ENCODE measurements around the gene IKBKG. TPM values are rescaled to one million over a fixed set of nuclear protein-coding genes. Genes with fewer than 3 reads are reported as not detected.
A peak's percentile ranks its signal among the peaks of the same experiment; 100 is the strongest.
"Not testable (repeated sequence)": the region's sequence is repeated elsewhere in the genome, so short reads cannot be mapped to it uniquely, and the experiment has no call there.

IKBKG gene
- total RNA-seq, 3 donors from 2014 or later, result 44.3 to 51.6 (median 45.3) TPM

DNA sequence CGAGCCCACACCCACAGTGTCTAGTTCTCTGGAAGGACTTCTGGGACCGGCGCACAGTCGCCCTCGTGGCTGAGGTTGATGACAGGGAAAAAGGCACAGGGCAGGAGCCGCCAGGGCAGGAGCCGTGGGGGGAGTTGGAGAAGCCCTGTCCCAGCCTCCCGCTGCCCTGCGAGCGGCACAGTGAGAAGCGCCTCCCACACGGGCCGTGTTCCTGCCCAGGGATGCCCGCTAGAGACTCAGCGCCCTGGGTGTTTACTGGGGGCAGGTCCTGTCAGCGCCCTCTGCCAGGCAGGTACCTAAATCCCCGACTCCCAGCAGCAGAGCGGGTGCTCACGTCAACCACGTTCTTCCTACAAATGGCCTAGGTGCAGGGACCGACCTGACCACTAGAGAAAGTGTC, 11.5 kb downstream of the IKBKG start:
- not testable (repeated sequence) for H3K4me3 Mint-ChIP-seq

DNA sequence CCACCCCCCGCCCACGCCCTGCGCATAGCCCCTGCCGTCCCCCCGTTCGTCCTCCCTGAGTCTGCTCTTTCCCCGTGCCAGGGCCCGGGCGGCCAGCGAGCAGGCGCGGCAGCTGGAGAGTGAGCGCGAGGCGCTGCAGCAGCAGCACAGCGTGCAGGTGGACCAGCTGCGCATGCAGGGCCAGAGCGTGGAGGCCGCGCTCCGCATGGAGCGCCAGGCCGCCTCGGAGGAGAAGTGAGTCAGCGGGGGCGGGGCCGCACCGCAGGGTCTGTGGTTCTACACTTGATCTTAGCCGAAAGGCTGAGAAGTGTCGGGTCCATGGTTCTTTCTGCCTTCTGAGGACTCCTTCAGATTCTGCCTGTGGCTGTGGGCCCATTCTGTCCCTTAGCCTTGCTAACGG, 12.9 kb downstream of the IKBKG start:
- not testable (repeated sequence) for H3K4me1 Mint-ChIP-seq (ENCODE audit: low read depth); DNase-seq; H3K36me3 Mint-ChIP-seq (ENCODE audit: insufficient read depth); ATAC-seq; H3K4me3 Mint-ChIP-seq; H3K9me3 Mint-ChIP-seq; H3K27me3 Mint-ChIP-seq (ENCODE audit: low read depth)

More for the DNA sequence above, 11.5 kb downstream of the IKBKG start:
- ATAC-seq; H3K27me3 Mint-ChIP-seq (ENCODE audit: low read depth); H3K36me3 Mint-ChIP-seq (ENCODE audit: insufficient read depth); H3K4me1 Mint-ChIP-seq (ENCODE audit: low read depth); H3K9me3 Mint-ChIP-seq; DNase-seq: not testable (repeated sequence)

DNA sequence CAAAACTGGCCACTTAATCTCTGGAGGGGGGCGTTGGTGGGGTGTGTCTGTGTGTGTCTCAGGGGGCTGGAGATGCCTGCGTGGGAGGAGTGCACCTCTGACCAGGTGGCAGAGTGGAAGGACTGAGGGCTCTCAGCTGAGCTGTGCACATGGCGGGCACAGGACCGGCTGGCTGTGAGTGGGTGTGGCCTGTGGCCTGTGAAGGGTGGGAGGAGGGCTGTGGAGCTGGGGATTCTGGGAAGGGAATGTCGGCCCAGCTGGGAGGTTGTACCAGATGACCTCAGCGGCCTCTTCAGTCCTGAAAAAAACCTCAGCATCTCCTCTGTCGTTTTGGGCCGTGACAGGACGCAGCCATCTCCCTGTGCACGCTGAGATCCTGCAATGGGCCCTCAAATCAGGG, 14.9 kb downstream of the IKBKG start:
- not testable (repeated sequence) for DNase-seq; ATAC-seq; H3K27me3 Mint-ChIP-seq (ENCODE audit: low read depth); H3K4me3 Mint-ChIP-seq; H3K9me3 Mint-ChIP-seq; H3K4me1 Mint-ChIP-seq (ENCODE audit: low read depth); H3K36me3 Mint-ChIP-seq (ENCODE audit: insufficient read depth)

GRCh38 chrX:154570361-154570760, 22.9 kb downstream of the IKBKG start:
- not testable (repeated sequence) for H3K36me3 Mint-ChIP-seq (ENCODE audit: insufficient read depth); H3K27me3 Mint-ChIP-seq (ENCODE audit: low read depth); H3K4me3 Mint-ChIP-seq; H3K4me1 Mint-ChIP-seq (ENCODE audit: low read depth); ATAC-seq; H3K9me3 Mint-ChIP-seq; DNase-seq

- H3K4me3 Mint-ChIP-seq; H3K4me1 Mint-ChIP-seq (ENCODE audit: low read depth); DNase-seq; H3K27me3 Mint-ChIP-seq (ENCODE audit: low read depth); H3K36me3 Mint-ChIP-seq (ENCODE audit: insufficient read depth); ATAC-seq; H3K9me3 Mint-ChIP-seq: not testable (repeated sequence)
These were observed 25.6 kb downstream of the IKBKG start for GRCh38 chrX:154573061-154573460.

- not testable (repeated sequence) for H3K27me3 Mint-ChIP-seq (ENCODE audit: low read depth); H3K36me3 Mint-ChIP-seq (ENCODE audit: insufficient read depth); H3K4me1 Mint-ChIP-seq (ENCODE audit: low read depth); H3K9me3 Mint-ChIP-seq; DNase-seq; H3K4me3 Mint-ChIP-seq
- ATAC-seq, result peak; percentile 51 to 56
These were observed 27.7 kb downstream of the IKBKG start for GRCh38 chrX:154575076-154575475.

DNA sequence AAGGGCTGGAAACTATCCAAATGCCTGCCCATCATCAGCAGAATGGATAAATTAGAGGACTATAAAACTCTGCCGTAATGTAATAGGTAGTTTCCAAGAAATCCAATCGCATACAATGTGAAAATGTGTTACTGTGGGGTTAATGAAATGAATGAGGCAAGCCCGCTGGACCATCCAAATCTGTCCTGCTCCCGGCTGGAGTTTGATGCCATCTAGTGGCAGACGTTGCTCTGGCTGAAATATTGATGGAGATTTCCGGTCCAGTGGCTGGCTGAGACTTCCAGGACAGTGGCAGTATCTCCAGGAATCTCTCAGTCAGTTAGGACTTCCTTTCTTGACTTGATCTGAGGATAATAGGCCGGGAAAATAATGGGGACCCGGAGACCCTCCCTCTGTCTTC, 35.6 kb downstream of the IKBKG start:
- ATAC-seq; H3K4me1 Mint-ChIP-seq (ENCODE audit: low read depth); DNase-seq; H3K9me3 Mint-ChIP-seq; H3K36me3 Mint-ChIP-seq (ENCODE audit: insufficient read depth); H3K4me3 Mint-ChIP-seq; H3K27me3 Mint-ChIP-seq (ENCODE audit: low read depth): not testable (repeated sequence)

DNA sequence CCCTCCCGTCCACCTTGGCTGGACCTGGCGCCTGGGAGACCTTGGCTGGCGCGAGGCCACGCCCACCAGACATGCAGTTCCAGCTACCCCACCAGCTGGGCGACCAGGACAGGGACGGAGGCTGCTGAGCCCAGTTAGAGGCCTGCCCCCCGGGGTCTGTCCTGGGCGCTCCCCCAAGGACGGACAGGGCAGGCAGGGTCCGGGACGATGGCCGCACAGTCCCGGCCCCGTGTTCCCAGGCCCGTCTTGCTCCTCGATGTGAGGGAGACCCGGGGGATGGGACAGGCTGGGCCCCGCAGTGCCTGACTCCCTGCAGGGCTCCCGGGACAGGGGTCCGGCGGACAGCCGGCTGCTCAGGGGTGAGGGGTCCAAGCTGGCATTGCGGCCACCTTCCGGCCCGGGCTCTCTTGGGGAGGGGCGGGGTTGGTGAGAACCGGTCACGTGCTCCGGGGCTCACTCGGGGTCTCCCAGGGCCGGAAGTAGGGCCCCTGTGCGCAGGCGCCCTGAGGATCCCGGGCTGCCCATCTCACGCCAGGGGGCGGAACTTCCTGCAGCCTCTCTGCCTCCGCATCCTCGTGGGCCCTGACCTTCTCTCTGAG, 37.3 kb downstream of the IKBKG start, which contains the start of gene CTAG1A:
CTAG1A (plus strand) TSS at position 549 of the 599 bp plus-strand sequence. CDS start 74 bp downstream, outside the sequence.
- H3K27me3 Mint-ChIP-seq (ENCODE audit: low read depth); H3K4me1 Mint-ChIP-seq (ENCODE audit: low read depth); ATAC-seq: not testable (repeated sequence)

GRCh38 chrX:154590415-154590814, 43.0 kb downstream of the IKBKG start:
- H3K36me3 Mint-ChIP-seq (ENCODE audit: insufficient read depth); ATAC-seq; H3K4me3 Mint-ChIP-seq; H3K4me1 Mint-ChIP-seq (ENCODE audit: low read depth); DNase-seq; H3K27me3 Mint-ChIP-seq (ENCODE audit: low read depth); H3K9me3 Mint-ChIP-seq: not testable (repeated sequence)

More for the DNA sequence above, 37.3 kb downstream of the IKBKG start, which contains the start of gene CTAG1A:
- not testable (repeated sequence) for H3K9me3 Mint-ChIP-seq; H3K4me3 Mint-ChIP-seq; H3K36me3 Mint-ChIP-seq (ENCODE audit: insufficient read depth); DNase-seq

GRCh38 chrX:154592505-154592904, 45.1 kb downstream of the IKBKG start:
- Mint-ChIP-seq H3K27me3 (ENCODE audit: low read depth) (peaks cover 2% of the 10 kb centered on the region), H3K4me3 (no peak overlapping the region), H3K9me3 (no peaks in the 10 kb centered on the region), H3K4me1 (ENCODE audit: low read depth) (no peaks in the 10 kb centered on the region), H3K36me3 (ENCODE audit: insufficient read depth) (no peaks in the 10 kb centered on the region)
- no peak for ATAC-seq
- DNase-seq, result no peak

DNA sequence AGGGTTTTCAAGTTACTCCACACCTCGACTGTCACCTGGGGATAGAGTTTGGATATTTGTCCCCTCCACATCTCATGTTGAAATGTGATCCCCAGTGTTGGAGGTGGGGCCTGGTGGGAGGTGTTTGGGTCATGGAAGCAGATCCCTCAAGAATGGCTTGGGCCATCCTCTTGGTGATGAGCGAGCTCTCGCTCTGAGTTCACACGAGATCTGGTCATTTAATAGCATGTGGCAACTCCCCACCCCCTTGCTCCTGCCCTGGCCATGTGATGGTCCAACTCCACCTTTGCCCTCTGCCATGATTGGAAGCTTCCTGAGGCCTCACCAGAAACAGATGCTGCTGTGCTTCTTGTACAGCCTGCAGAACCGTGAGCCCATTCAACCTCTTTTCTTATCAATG, 45.8 kb downstream of the IKBKG start:
- Mint-ChIP-seq H3K4me3 (no peak overlapping the region), H3K4me1 (ENCODE audit: low read depth) (no peaks in the 10 kb centered on the region), H3K27me3 (ENCODE audit: low read depth) (peaks cover 2% of the 10 kb centered on the region), H3K9me3 (no peaks in the 10 kb centered on the region), H3K36me3 (ENCODE audit: insufficient read depth) (no peaks in the 10 kb centered on the region)
- DNase-seq (no peak), ATAC-seq (no peak)

GRCh38 chrX:154594491-154594890, 47.1 kb downstream of the IKBKG start:
- H3K36me3 Mint-ChIP-seq (ENCODE audit: insufficient read depth), result no peaks in the 10 kb centered on the region
- H3K27me3 Mint-ChIP-seq (ENCODE audit: low read depth), result peaks cover 2% of the 10 kb centered on the region
- no peak overlapping the region for H3K4me3 Mint-ChIP-seq
- ATAC-seq (no peak), DNase-seq (no peak)
- no peaks in the 10 kb centered on the region for H3K9me3 Mint-ChIP-seq
- H3K4me1 Mint-ChIP-seq (ENCODE audit: low read depth), result no peaks in the 10 kb centered on the region

DNA sequence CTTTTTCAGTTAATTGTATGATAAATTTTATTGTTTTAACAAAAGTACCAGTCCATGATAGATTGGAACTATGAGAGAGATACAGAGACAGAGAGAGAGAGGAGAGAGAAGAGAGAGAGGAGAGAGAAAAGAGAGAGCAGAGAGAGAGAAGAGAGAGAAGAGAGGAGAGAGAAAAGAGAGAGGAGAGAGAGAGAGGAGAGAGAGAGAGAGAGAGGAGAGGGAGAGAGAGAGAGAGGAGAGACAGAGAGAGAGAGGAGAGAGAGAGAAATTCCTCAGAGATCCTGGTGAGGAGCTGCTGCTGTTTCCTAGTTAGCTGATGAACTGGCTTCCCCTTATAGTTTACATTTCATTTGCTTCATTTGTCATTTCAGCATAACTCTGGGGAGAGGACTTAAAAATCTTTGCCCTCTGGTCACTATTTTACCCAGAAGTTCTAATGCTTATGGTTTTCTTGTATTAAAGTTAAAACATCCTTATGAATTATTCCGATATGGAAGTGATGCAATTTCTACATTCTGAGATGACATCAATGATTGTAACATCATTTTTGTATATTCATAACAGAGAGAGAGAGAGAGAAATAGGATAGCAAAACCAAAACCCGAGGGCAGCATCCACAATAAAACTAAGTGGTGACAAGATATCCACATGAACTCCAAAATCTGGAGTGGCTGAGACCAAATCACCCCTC, 48.3 kb downstream of the IKBKG start:
- ATAC-seq (no peak), DNase-seq (no peak)
- Mint-ChIP-seq H3K27me3 (ENCODE audit: low read depth) (peaks cover 5% of the 10 kb centered on the region), H3K36me3 (ENCODE audit: insufficient read depth) (no peaks in the 10 kb centered on the region), H3K4me1 (ENCODE audit: low read depth) (no peaks in the 10 kb centered on the region), H3K9me3 (no peaks in the 10 kb centered on the region), H3K4me3 (no peak overlapping the region)

- H3K4me1 Mint-ChIP-seq (ENCODE audit: low read depth), result no peaks in the 10 kb centered on the region
- no peak overlapping the region for H3K4me3 Mint-ChIP-seq
- H3K27me3 Mint-ChIP-seq (ENCODE audit: low read depth), result peaks cover 5% of the 10 kb centered on the region
- ATAC-seq, result peak in 1 of 2 donors; percentile 42
- no peaks in the 10 kb centered on the region for H3K36me3 Mint-ChIP-seq (ENCODE audit: insufficient read depth)
- no peak for DNase-seq
- no peaks in the 10 kb centered on the region for H3K9me3 Mint-ChIP-seq
These were observed 49.0 kb downstream of the IKBKG start for GRCh38 chrX:154596290-154596929.

DNA sequence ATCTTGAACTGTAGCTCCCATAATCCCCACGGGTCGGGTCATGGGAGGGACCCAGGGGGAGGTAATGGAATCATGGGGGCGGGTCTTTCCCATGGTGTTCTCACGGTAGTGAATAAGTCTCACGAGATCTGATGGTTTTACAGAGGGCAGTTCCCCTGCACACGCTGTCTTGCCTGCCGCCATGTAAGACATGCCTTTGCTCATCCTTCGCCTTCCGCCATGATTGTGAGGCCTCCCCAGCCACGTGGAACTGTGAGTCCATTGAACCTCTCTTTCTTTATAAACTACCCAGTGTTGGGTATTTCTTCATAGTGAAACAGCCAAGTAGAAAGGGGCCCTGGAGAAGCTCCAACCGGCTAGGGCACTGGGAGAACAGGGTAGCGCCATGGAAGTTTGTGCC, 49.8 kb downstream of the IKBKG start:
- Mint-ChIP-seq H3K36me3 (ENCODE audit: insufficient read depth) (no peaks in the 10 kb centered on the region), H3K9me3 (no peaks in the 10 kb centered on the region), H3K4me3 (no peak overlapping the region), H3K4me1 (ENCODE audit: low read depth) (no peaks in the 10 kb centered on the region), H3K27me3 (ENCODE audit: low read depth) (peaks cover 7% of the 10 kb centered on the region)
- ATAC-seq (no peak), DNase-seq (no peak)
